Testis (tissue), 3 donors: ENCODE measurements around the gene GTF3C5. TPM values are rescaled to one million over a fixed set of nuclear protein-coding genes. Genes with fewer than 3 reads are reported as not detected.

Experiments
- DNase-seq: peaks from one replicate; pipeline ENCODE4 v3.0.0-alpha.2; 2019
- H3K27ac ChIP-seq, 2 donors: fragments of 200-600 bp; sonication (generic); one replicate each; pipeline ENCODE4 v1.5.1; 2019
- H3K27me3 ChIP-seq: fragments of 200-600 bp; sonication (generic); one replicate; pipeline ENCODE4 v1.5.1; 2019
- H3K36me3 ChIP-seq: fragments of 200-600 bp; sonication (generic); one replicate; pipeline ENCODE4 v1.5.1; 2017; ENCODE audit warnings: low read depth; ENCODE audit errors: missing control alignments
- H3K4me1 ChIP-seq: fragments of 200-600 bp; sonication (generic); one replicate; pipeline ENCODE4 v1.5.1; 2019
- H3K4me3 ChIP-seq, 2 donors: fragments of 200-600 bp; sonication (generic); one replicate each; pipeline ENCODE4 v1.5.1; 2017 to 2019
- H3K9me3 ChIP-seq: fragments of 200-600 bp; sonication (generic); one replicate; pipeline ENCODE4 v1.5.1; 2017
- CTCF ChIP-seq, 3 experiments: fragments of 450-650 bp in 2 of 3; fragments of 200-600 bp in 1 of 3; sonication (generic) in 1 of 3; IDR thresholded peaks; one replicate each; pipeline ENCODE4 v1.5.1; 2016 to 2019; ENCODE audit warnings: antibody characterized with exemption in 3 of 3, mild to moderate bottlenecking in 2 of 3, moderate library complexity in 1 of 3
- POLR2A ChIP-seq: fragments of 450-650 bp; IDR thresholded peaks from one replicate; pipeline ENCODE4 v1.6.1; 2017; ENCODE audit warnings: antibody characterized with exemption, mild to moderate bottlenecking, moderate library complexity
- WGBS, 2 donors: methylation state at CpG; one replicate each; pipeline ENCODE4 v1.1.5; 2018; 5-methylcytosine and 5-hydroxymethylcytosine counted together
- intact Hi-C: fragments of 100-400 bp; cut with DNase I; formaldehyde crosslinking; loops from one replicate; pipeline ENCODE4 v1.15.1; 2023; ENCODE audit warnings: low total_unique reads
- polyA plus RNA-seq: library from polyadenylated mRNA; stranded (reverse); fragments of 350-450 nt; fragmentation: Illumina TruSeq; extraction: RNeasy Lipid Tissue Mini Kit (QIAGEN cat#74804); gene quantifications from one replicate; pipeline ENCODE4 v1.2.3, GENCODE V29; 2014; ENCODE audit warnings: low read depth, low replicate concordance; ENCODE audit not compliant: insufficient read depth
- total RNA-seq, 2 donors: library from RNA; depleted of rRNA; stranded (reverse); fragments of >200 nt; gene quantifications; one replicate each; pipeline ENCODE4 v1.2.3, GENCODE V29; 2016

Gene GTF3C5
- total and polyA plus RNA-seq, 3 donors from 2014 or later = 66.9 to 117 (median 109) TPM

- DNase-seq = no peak
- WGBS, 2 donors = 31 to 57% methylated on average over 1 to 4 of the region's 4 CpGs
- no peaks in the 10 kb centered on the region for H3K4me1 ChIP-seq
- H3K36me3 ChIP-seq = no peaks in the 10 kb centered on the region
- no peak overlapping the region for H3K4me3 ChIP-seq
- H3K27me3 ChIP-seq = no peaks in the 10 kb centered on the region
- TF ChIP-seq CTCF (IDR thresholded peaks at IDR 0.05) (no peak), POLR2A (no peak)
- no peak overlapping the region for H3K27ac ChIP-seq
- no peaks in the 10 kb centered on the region for H3K9me3 ChIP-seq
- intact Hi-C loops = no loop called here
Measured at GRCh38 chr9:132985071-132985350, 45.8 kb upstream of the GTF3C5 start.

- Histone ChIP-seq H3K9me3 (no peaks in the 10 kb centered on the region), H3K4me1 (no peaks in the 10 kb centered on the region), H3K4me3 (no peak overlapping the region), H3K36me3 (no peaks in the 10 kb centered on the region), H3K27ac (no peak overlapping the region), H3K27me3 (no peaks in the 10 kb centered on the region)
- intact Hi-C loops = no loop called here
- TF ChIP-seq POLR2A = no peak
- TF ChIP-seq CTCF (IDR thresholded peaks at IDR 0.05) = no peak
- WGBS, 2 donors = 73 to 86% methylated on average over 2 to 8 of the region's 8 CpGs
- no peak for DNase-seq
Measured at GRCh38 chr9:132985489-132985888, 45.3 kb upstream of the GTF3C5 start.

GRCh38 chr9:132986114-132986513 is 44.7 kb upstream of the GTF3C5 start:
- intact Hi-C loops = no loop called here
- Histone ChIP-seq H3K27me3 (no peaks in the 10 kb centered on the region), H3K4me3 (no peak overlapping the region), H3K27ac (no peak overlapping the region), H3K36me3 (no peaks in the 10 kb centered on the region), H3K9me3 (no peaks in the 10 kb centered on the region), H3K4me1 (no peaks in the 10 kb centered on the region)
- TF ChIP-seq POLR2A (no peak), CTCF (IDR thresholded peaks at IDR 0.05) (no peak)
- 67 to 70% methylated on average over 13 of the region's 13 CpGs for WGBS, 2 donors
- no peak for DNase-seq

GRCh38 chr9:132986640-132987620 is 43.9 kb upstream of the GTF3C5 start:
- TF ChIP-seq CTCF (IDR thresholded peaks at IDR 0.05) (no peak), POLR2A (no peak)
- Histone ChIP-seq H3K4me1 (no peaks in the 10 kb centered on the region), H3K27ac (no peak overlapping the region), H3K27me3 (no peaks in the 10 kb centered on the region), H3K36me3 (no peaks in the 10 kb centered on the region), H3K4me3 (no peak overlapping the region), H3K9me3 (no peaks in the 10 kb centered on the region)
- no peak for DNase-seq
- intact Hi-C loops = no loop called here
- 62 to 64% methylated on average over 19 to 26 of the region's 26 CpGs for WGBS, 2 donors
